Ovary (tissue), 9 donors: ENCODE results near the gene LRRC61. TPM values are rescaled to one million over a fixed set of nuclear protein-coding genes. Genes with fewer than 3 reads are reported as not detected.

Experiments
- DNase-seq, 5 donors: peaks; one replicate each; pipeline ENCODE4 v3.0.0-alpha.2; 2019 to 2020
- H3K27ac ChIP-seq, 2 donors: fragments of 200-600 bp; one replicate each; pipeline versions ENCODE4 v1.5.1 to v1.8.0; 2019 to 2022
- H3K27me3 ChIP-seq: fragments of 200-600 bp; one replicate; pipeline ENCODE4 v1.8.0; 2022
- H3K36me3 ChIP-seq: fragments of 200-600 bp; sonication (generic); one replicate; pipeline ENCODE4 v1.5.1; 2019
- H3K4me1 ChIP-seq: one replicate; pipeline ENCODE4 v1.8.1; 2013; ENCODE audit warnings: mild to moderate bottlenecking, moderate library complexity; ENCODE audit not compliant: insufficient read depth
- H3K4me3 ChIP-seq: fragments of 200-600 bp; sonication (generic); one replicate; pipeline ENCODE4 v1.5.1; 2017
- H3K9me3 ChIP-seq, 2 donors: fragments of 200-600 bp in 1 of 2; sonication (generic) in 1 of 2; one replicate each; pipeline versions ENCODE4 v1.5.1 to v1.8.1; 2013 to 2019; ENCODE audit warnings: mild to moderate bottlenecking in 1 of 2, moderate library complexity in 1 of 2
- EP300 ChIP-seq: sonication (generic); formaldehyde crosslinking; IDR thresholded peaks from one replicate; pipeline ENCODE4 v1.6.1; 2017; ENCODE audit warnings: antibody characterized with exemption
- POLR2A ChIP-seq: fragments of 450-650 bp; IDR thresholded peaks from one replicate; pipeline ENCODE4 v1.6.1; 2017; ENCODE audit warnings: antibody characterized with exemption, mild to moderate bottlenecking, moderate library complexity
- WGBS, 3 donors: extraction: QIAGEN DNeasy Blood & Tissue Kit in 1 of 3; methylation state at CpG; one replicate each; pipeline versions ENCODE4 v1.1.5 to v1.1.7; 2013 to 2017; 5-methylcytosine and 5-hydroxymethylcytosine counted together
- intact Hi-C, 4 donors: fragments of 100-400 bp; cut with DNase I; formaldehyde crosslinking; loops; one replicate each; pipeline versions ENCODE4 v1.11.0 to v1.15.1; 2022 to 2023
- polyA plus RNA-seq, 2 donors: library from polyadenylated mRNA; stranded (reverse); fragments of 200-250 nt in 1 of 2; fragments of 350-450 nt in 1 of 2; fragmentation: Illumina TruSeq in 1 of 2; extraction: RNeasy Lipid Tissue Mini Kit (QIAGEN cat#74804) in 1 of 2; gene quantifications; one replicate each; pipeline ENCODE4 v1.2.3, GENCODE V29; 2013 to 2014
- total RNA-seq, 7 donors: library from RNA; depleted of rRNA in 2 of 7; stranded (reverse); fragments of >200 nt in 2 of 7; fragmentation: NEBNext Ultra II Directional in 3 of 7; extraction: Animal tissue kit (Norgen Biotek cat#: 25700) in 3 of 7; gene quantifications; one replicate each; pipeline versions ENCODE4 v1.1.0 to v1.2.4, GENCODE V29; 2016 to 2023
- TF ChIP-seq, protein P1 (sequence below), 3 donors: fragments of 450-650 bp in 2 of 3; fragments of 200-600 bp in 1 of 3; IDR thresholded peaks; one replicate each; pipeline versions ENCODE4 v1.5.1 to v1.8.0; 2016 to 2022; ENCODE audit warnings: antibody characterized with exemption in 3 of 3, mild to moderate bottlenecking in 1 of 3
- donor health status: DM: no; HTN: no; CAD: no; lungs with moderate emphysema.
- donor health status: DM: no; HTN: no; CAD: no.
- donor health status: Bipolar disorder and iron deficiency.
- donor health status: DM: yes; HTN: yes; CAD: no.
- donor health status: DM: no; HTN: no; CAD: no.
- donor health status: DM: yes; HTN: yes; CAD: no.

The LRRC61 gene
- total and polyA plus RNA-seq, 9 donors, result 3.0 to 34.9 (median 25.2) TPM

DNA sequence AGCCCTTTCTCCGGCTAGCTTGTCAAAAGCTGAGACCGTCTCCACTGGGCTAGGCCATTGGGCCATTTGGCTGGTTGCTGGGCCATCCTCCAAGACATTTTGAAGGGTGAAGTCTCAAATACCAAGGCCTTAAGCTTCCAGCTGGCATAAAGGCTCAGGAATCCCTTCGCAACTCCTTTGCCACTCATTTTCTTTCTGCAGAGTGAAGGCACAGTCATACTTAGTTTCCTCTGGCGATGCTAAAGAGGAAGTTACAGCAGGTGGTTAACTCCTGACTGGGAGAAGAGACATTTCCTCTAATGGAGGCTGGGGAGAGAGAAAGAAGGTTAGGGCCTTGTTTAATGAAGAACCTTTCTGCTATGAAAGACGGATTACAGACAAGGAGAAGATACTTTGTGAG, 40.7 kb downstream of the LRRC61 start:
- 90 to 93% (median 92%) methylated on average over 5 of the region's 5 CpGs for WGBS, 3 donors
- Histone ChIP-seq H3K9me3 (no peaks in the 10 kb centered on the region), H3K4me1 (no peaks in the 10 kb centered on the region), H3K27ac (no peak overlapping the region), H3K4me3 (no peak overlapping the region), H3K36me3 (no peaks in the 10 kb centered on the region), H3K27me3 (no peaks in the 10 kb centered on the region)
- TF ChIP-seq EP300, result no peak
- TF ChIP-seq, protein P1, sequence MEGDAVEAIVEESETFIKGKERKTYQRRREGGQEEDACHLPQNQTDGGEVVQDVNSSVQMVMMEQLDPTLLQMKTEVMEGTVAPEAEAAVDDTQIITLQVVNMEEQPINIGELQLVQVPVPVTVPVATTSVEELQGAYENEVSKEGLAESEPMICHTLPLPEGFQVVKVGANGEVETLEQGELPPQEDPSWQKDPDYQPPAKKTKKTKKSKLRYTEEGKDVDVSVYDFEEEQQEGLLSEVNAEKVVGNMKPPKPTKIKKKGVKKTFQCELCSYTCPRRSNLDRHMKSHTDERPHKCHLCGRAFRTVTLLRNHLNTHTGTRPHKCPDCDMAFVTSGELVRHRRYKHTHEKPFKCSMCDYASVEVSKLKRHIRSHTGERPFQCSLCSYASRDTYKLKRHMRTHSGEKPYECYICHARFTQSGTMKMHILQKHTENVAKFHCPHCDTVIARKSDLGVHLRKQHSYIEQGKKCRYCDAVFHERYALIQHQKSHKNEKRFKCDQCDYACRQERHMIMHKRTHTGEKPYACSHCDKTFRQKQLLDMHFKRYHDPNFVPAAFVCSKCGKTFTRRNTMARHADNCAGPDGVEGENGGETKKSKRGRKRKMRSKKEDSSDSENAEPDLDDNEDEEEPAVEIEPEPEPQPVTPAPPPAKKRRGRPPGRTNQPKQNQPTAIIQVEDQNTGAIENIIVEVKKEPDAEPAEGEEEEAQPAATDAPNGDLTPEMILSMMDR (IDR thresholded peaks at IDR 0.05), result no peak
- no peak for TF ChIP-seq POLR2A
- no peak for DNase-seq
- intact Hi-C loops, result no loop called here

DNA sequence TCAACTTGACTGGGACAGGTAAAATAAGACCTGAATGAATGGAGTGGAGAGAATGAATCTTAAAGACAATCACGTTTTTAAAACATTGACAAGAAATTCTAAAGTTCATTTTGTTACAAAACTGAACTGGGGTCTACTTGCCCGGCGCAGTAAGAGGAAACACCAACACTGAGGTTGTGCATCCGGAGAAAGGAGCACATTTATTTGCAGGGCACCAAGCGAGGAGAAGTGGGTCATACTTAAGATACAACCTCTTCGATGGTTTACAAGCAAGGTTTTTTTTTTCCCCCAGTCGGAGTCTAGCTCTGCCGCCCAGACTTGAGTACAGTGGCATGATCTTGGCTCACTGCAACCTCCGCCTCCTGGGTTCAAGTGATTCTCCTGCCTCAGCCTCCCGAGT, 42.0 kb downstream of the LRRC61 start:
- H3K4me1 ChIP-seq, result peaks cover under 1% of the 10 kb centered on the region
- WGBS, 3 donors, result 93 to 95% (median 93%) methylated on average over 10 of the region's 10 CpGs
- H3K27ac ChIP-seq, result no peak overlapping the region
- intact Hi-C loops, result loop anchor here in 1 of 4 donors (5.0 kb wide), 1 partner anchor 493 kb away; the partner anchor contains the start of gene ATP6V0E2
- no peak for DNase-seq
- H3K9me3 ChIP-seq, result no peaks in the 10 kb centered on the region
- TF ChIP-seq, protein P1 (IDR thresholded peaks at IDR 0.05), result no peak
- TF ChIP-seq POLR2A (no peak), EP300 (no peak)
- no peaks in the 10 kb centered on the region for H3K27me3 ChIP-seq
- no peak overlapping the region for H3K4me3 ChIP-seq
- H3K36me3 ChIP-seq, result no peaks in the 10 kb centered on the region

DNA sequence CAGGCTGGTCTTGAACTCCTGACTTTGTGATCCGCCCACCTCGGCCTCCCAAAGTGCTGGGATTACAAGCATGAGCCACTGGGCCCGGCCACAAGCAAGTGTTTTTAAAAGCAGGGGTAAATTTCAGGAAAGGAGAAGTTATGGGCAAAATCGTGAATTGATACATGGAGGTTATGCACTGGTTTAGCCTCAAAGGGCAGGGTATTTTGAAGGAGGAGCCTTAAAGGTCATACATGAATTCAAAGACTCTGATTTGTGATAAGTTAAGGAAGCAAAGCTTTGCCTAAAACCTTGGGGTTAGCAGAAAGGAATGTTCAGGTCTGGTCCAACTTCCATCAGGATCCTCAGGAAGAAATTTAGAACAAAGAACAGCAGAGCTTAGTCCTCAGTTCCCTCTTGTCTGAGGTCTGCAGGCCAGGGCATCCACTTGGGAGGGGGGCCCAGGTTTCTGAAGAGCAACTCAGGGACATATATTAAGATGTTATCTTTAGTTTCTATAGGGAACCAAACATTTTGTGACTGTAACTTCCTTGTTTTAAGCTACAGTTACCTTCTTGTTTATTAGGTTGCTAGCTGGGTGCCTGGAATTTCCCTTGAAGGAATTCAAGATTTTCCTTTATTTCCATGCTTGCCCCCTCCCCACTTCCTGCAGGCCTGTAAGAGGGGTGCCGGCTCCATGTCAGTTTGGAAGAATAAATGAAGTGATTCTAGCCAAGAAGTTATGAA, 42.7 kb downstream of the LRRC61 start:
- H3K9me3 ChIP-seq, result no peaks in the 10 kb centered on the region
- 86 to 92% (median 89%) methylated on average over 5 of the region's 5 CpGs for WGBS, 3 donors
- no peak overlapping the region for H3K4me3 ChIP-seq
- no peaks in the 10 kb centered on the region for H3K36me3 ChIP-seq
- TF ChIP-seq, protein P1 (IDR thresholded peaks at IDR 0.05), result no peak
- no peak for TF ChIP-seq POLR2A
- no peak for TF ChIP-seq EP300
- intact Hi-C loops, result loop anchor here in 1 of 4 donors (5.0 kb wide), 1 partner anchor 494 kb away; the partner anchor contains the start of gene ATP6V0E2
- H3K27me3 ChIP-seq, result no peaks in the 10 kb centered on the region
- H3K4me1 ChIP-seq, result peaks cover 5% of the 10 kb centered on the region
- no peak for DNase-seq
- H3K27ac ChIP-seq, result no peak overlapping the region

DNA sequence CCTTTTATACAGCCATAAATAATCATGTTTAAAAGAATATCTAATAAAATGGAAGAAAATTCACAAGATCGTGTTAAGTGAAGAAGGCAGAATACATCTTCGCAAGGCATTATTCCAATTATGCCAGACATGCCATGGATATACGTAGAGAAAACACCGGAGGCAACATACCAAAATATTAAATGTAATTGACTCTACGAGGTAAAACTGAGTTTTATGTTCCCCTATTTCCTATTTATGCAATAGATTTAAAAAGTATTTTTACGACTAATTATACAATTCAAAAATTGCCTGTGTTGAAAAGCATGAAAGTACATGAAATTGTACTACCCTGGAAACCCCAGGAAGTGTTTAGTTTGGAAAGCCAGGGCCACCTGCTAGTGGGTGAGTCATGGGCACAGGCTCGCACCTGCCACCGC, 44.5 kb downstream of the LRRC61 start:
- no peak for TF ChIP-seq EP300
- TF ChIP-seq POLR2A, result no peak
- TF ChIP-seq, protein P1 (IDR thresholded peaks at IDR 0.05), result no peak
- Histone ChIP-seq H3K36me3 (no peaks in the 10 kb centered on the region), H3K4me1 (peaks cover 6% of the 10 kb centered on the region), H3K9me3 (no peaks in the 10 kb centered on the region), H3K27ac (peak overlapping the region; percentile 85 to 95), H3K4me3 (peak overlapping the region; percentile 88), H3K27me3 (no peaks in the 10 kb centered on the region)
- WGBS, 3 donors, result 46 to 51% (median 50%) methylated on average over 8 of the region's 8 CpGs
- intact Hi-C loops, result loop anchor here in 1 of 4 donors (5.0 kb wide), 1 partner anchor 495 kb away; the partner anchor contains the start of gene ATP6V0E2
- no peak for DNase-seq
